SH-SY5Y (cell line): Measurements from ENCODE around the gene SLC30A3.

Source experiments
- GATA2 ChIP-seq: IDR thresholded peaks from 2 replicates; pipeline ENCODE4 v1.6.1; 2011; ENCODE audit warnings: mild to moderate bottlenecking, low read depth, low read length
- GATA3 ChIP-seq: IDR thresholded peaks from 2 replicates; pipeline ENCODE4 v1.6.1; 2011; ENCODE audit warnings: low read depth, mild to moderate bottlenecking, low read length, moderate library complexity

GRCh38 chr2:27209621-27210401 lies 53.0 kb downstream of the SLC30A3 start:
- TF ChIP-seq GATA3 (no peak), GATA2 (no peak)
